ENCODE data around the gene KCNT2. TPM values are rescaled to one million over a fixed set of nuclear protein-coding genes. Genes with fewer than 3 reads are reported as not detected.

KCNT2 gene
- polyA plus RNA-seq, 1 donor from 2014 or later, result 21.4 TPM

DNA sequence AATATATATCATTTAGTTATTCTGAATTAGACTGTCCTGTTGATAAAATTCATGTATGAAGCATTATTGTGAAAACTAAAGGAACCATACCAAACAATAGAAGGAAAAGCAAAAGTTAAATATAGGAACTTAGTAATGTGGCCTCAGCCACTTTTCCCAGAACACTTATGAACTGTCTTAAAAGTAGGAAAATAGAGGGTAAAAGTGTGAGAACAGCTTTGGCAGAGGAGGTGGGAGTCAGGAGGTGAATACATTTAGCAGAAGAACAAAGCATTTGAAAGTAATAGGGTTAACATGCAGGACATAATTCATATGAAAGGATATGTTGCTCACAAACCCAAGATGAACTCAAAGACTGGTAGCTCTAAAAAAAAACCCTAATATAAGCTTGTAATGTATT, 121.9 kb downstream of the KCNT2 start:
- Histone ChIP-seq H2AFZ (ENCODE audit: low read depth, low read length) (no peak overlapping the region), H3F3A (ENCODE audit: insufficient read depth, low read length, poor library complexity, severe bottlenecking) (no peaks in the 10 kb centered on the region), H3K9me2 (ENCODE audit: insufficient read depth, low read length) (no peaks in the 10 kb centered on the region), H3K4me2 (ENCODE audit: low read length) (no peak overlapping the region), H3K9me3 (ENCODE audit: low read length) (no peaks in the 10 kb centered on the region), H3K79me2 (replicated peaks; ENCODE audit: insufficient read depth, low read length) (no peaks in the 10 kb centered on the region), H3K36me3 (ENCODE audit: insufficient read depth, low read length) (no peaks in the 10 kb centered on the region), H3K27me3 (ENCODE audit: insufficient read depth, low read depth, low read length) (no peaks in the 10 kb centered on the region), H3K9ac (ENCODE audit: low read length) (no peak overlapping the region), H3K4me3 (ENCODE audit: low read length) (no peak overlapping the region), H4K20me1 (ENCODE audit: insufficient read depth) (no peaks in the 10 kb centered on the region), H3K27ac (ENCODE audit: low read length) (no peak overlapping the region)
- TF ChIP-seq SMC3 (conservative IDR thresholded peaks at IDR 0.05; ENCODE audit: poor library complexity), result no peak
- TF ChIP-seq POLR2AphosphoS5 (IDR thresholded peaks at IDR 0.05), result no peak
- TF ChIP-seq, protein P1, sequence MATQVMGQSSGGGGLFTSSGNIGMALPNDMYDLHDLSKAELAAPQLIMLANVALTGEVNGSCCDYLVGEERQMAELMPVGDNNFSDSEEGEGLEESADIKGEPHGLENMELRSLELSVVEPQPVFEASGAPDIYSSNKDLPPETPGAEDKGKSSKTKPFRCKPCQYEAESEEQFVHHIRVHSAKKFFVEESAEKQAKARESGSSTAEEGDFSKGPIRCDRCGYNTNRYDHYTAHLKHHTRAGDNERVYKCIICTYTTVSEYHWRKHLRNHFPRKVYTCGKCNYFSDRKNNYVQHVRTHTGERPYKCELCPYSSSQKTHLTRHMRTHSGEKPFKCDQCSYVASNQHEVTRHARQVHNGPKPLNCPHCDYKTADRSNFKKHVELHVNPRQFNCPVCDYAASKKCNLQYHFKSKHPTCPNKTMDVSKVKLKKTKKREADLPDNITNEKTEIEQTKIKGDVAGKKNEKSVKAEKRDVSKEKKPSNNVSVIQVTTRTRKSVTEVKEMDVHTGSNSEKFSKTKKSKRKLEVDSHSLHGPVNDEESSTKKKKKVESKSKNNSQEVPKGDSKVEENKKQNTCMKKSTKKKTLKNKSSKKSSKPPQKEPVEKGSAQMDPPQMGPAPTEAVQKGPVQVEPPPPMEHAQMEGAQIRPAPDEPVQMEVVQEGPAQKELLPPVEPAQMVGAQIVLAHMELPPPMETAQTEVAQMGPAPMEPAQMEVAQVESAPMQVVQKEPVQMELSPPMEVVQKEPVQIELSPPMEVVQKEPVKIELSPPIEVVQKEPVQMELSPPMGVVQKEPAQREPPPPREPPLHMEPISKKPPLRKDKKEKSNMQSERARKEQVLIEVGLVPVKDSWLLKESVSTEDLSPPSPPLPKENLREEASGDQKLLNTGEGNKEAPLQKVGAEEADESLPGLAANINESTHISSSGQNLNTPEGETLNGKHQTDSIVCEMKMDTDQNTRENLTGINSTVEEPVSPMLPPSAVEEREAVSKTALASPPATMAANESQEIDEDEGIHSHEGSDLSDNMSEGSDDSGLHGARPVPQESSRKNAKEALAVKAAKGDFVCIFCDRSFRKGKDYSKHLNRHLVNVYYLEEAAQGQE (IDR thresholded peaks at IDR 0.05; ENCODE audit: borderline replicate concordance), result no peak
- no peak for TF ChIP-seq TAF1 (IDR thresholded peaks at IDR 0.05; ENCODE audit: low read depth)
- TF ChIP-seq MXI1 (conservative IDR thresholded peaks at IDR 0.05; ENCODE audit: poor library complexity, severe bottlenecking), result no peak
- no peak for TF ChIP-seq RAD21 (conservative IDR thresholded peaks at IDR 0.05)
- no peak for TF ChIP-seq EZH2 (IDR thresholded peaks at IDR 0.05; ENCODE audit: borderline replicate concordance, insufficient read depth, low read length, poor library complexity, severe bottlenecking)
- TF ChIP-seq, protein P2, sequence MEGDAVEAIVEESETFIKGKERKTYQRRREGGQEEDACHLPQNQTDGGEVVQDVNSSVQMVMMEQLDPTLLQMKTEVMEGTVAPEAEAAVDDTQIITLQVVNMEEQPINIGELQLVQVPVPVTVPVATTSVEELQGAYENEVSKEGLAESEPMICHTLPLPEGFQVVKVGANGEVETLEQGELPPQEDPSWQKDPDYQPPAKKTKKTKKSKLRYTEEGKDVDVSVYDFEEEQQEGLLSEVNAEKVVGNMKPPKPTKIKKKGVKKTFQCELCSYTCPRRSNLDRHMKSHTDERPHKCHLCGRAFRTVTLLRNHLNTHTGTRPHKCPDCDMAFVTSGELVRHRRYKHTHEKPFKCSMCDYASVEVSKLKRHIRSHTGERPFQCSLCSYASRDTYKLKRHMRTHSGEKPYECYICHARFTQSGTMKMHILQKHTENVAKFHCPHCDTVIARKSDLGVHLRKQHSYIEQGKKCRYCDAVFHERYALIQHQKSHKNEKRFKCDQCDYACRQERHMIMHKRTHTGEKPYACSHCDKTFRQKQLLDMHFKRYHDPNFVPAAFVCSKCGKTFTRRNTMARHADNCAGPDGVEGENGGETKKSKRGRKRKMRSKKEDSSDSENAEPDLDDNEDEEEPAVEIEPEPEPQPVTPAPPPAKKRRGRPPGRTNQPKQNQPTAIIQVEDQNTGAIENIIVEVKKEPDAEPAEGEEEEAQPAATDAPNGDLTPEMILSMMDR (IDR thresholded peaks at IDR 0.05; ENCODE audit: poor library complexity, severe bottlenecking), result no peak
- no peak for TF ChIP-seq EP300 (conservative IDR thresholded peaks at IDR 0.05; ENCODE audit: poor library complexity, severe bottlenecking)

DNA sequence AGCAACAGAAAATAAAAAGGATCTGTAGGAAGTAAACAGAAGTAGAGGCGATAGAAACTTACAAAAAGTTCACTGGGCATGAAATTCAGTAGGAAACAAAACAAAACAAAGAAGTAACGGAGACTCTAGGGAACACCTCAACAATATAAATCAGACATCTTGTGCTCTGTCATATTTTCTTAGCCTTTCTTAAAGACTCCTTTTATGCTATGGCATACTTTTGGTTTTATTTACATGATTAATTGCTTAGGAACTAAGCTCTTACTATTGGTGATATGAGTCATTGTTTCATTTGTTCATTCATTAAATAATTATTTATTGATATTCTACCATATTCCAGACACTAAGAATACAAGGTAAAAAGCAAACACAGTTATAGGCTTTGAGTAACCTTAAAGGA, 126.6 kb downstream of the KCNT2 start:
- H3K9me3 ChIP-seq (ENCODE audit: low read length), result no peaks in the 10 kb centered on the region
- H4K20me1 ChIP-seq (ENCODE audit: insufficient read depth), result no peaks in the 10 kb centered on the region
- H3K79me2 ChIP-seq (replicated peaks; ENCODE audit: insufficient read depth, low read length), result no peaks in the 10 kb centered on the region
- no peak overlapping the region for H2AFZ ChIP-seq (ENCODE audit: low read depth, low read length)
- H3K27ac ChIP-seq (ENCODE audit: low read length), result no peak overlapping the region
- no peak for TF ChIP-seq EP300 (conservative IDR thresholded peaks at IDR 0.05; ENCODE audit: poor library complexity, severe bottlenecking)
- TF ChIP-seq RAD21 (conservative IDR thresholded peaks at IDR 0.05), result no peak
- TF ChIP-seq, protein P2 (IDR thresholded peaks at IDR 0.05; ENCODE audit: poor library complexity, severe bottlenecking), result no peak
- no peak for TF ChIP-seq POLR2AphosphoS5 (IDR thresholded peaks at IDR 0.05)
- no peak for TF ChIP-seq EZH2 (IDR thresholded peaks at IDR 0.05; ENCODE audit: borderline replicate concordance, insufficient read depth, low read length, poor library complexity, severe bottlenecking)
- no peak for TF ChIP-seq MXI1 (conservative IDR thresholded peaks at IDR 0.05; ENCODE audit: poor library complexity, severe bottlenecking)
- TF ChIP-seq, protein P1 (IDR thresholded peaks at IDR 0.05; ENCODE audit: borderline replicate concordance), result no peak
- TF ChIP-seq SMC3 (conservative IDR thresholded peaks at IDR 0.05; ENCODE audit: poor library complexity), result no peak
- TF ChIP-seq TAF1 (IDR thresholded peaks at IDR 0.05; ENCODE audit: low read depth), result no peak
- H3K4me2 ChIP-seq (ENCODE audit: low read length), result no peak overlapping the region
- H3K4me3 ChIP-seq (ENCODE audit: low read length), result no peak overlapping the region
- H3K9me2 ChIP-seq (ENCODE audit: insufficient read depth, low read length), result no peaks in the 10 kb centered on the region
- H3K27me3 ChIP-seq (ENCODE audit: insufficient read depth, low read depth, low read length), result no peaks in the 10 kb centered on the region
- no peaks in the 10 kb centered on the region for H3F3A ChIP-seq (ENCODE audit: insufficient read depth, low read length, poor library complexity, severe bottlenecking)
- H3K36me3 ChIP-seq (ENCODE audit: insufficient read depth, low read length), result no peaks in the 10 kb centered on the region
- H3K9ac ChIP-seq (ENCODE audit: low read length), result no peak overlapping the region

Measured in neural cell (in vitro differentiated cells).